B cell (primary cell): ENCODE data around the gene PRICKLE3.

ENCODE experiments used
- EZH2 ChIP-seq: IDR thresholded peaks from 2 replicates; pipeline ENCODE4 v1.6.1; 2012; ENCODE audit warnings: borderline replicate concordance, low read depth, mild to moderate bottlenecking, moderate library complexity, low read length; ENCODE audit not compliant: insufficient read depth, poor library complexity, severe bottlenecking
- TF ChIP-seq, protein P1 (sequence below): fragments of 200-600 bp; IDR thresholded peaks from one replicate; pipeline ENCODE4 v1.8.0; 2022; ENCODE audit warnings: antibody characterized with exemption, mild to moderate bottlenecking

GRCh38 chrX:49221868-49222267, 35.7 kb upstream of the PRICKLE3 start:
- TF ChIP-seq EZH2, result no peak
- TF ChIP-seq, protein P1, sequence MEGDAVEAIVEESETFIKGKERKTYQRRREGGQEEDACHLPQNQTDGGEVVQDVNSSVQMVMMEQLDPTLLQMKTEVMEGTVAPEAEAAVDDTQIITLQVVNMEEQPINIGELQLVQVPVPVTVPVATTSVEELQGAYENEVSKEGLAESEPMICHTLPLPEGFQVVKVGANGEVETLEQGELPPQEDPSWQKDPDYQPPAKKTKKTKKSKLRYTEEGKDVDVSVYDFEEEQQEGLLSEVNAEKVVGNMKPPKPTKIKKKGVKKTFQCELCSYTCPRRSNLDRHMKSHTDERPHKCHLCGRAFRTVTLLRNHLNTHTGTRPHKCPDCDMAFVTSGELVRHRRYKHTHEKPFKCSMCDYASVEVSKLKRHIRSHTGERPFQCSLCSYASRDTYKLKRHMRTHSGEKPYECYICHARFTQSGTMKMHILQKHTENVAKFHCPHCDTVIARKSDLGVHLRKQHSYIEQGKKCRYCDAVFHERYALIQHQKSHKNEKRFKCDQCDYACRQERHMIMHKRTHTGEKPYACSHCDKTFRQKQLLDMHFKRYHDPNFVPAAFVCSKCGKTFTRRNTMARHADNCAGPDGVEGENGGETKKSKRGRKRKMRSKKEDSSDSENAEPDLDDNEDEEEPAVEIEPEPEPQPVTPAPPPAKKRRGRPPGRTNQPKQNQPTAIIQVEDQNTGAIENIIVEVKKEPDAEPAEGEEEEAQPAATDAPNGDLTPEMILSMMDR, result no peak
